HG03469 (cell line): Measurements from ENCODE around the gene APC.
A peak's percentile ranks its signal among the peaks of the same experiment; 100 is the strongest.

ENCODE experiments used
- ATAC-seq: cut with Tn5 transposase; IDR thresholded peaks from one replicate; pipeline ENCODE4 v1.9.1; 2021; ENCODE audit warnings: mild to moderate bottlenecking, moderate library complexity, moderate number of reproducible peaks; ENCODE audit not compliant: unreplicated experiment

The APC gene

GRCh38 chr5:112737463-112738190, at the start of gene APC:
Gene APC, plus strand, starts transcription at chr5:112737885. Its CDS starts 17,006 bp downstream, at chr5:112754891.
- peak; percentile 97 for ATAC-seq

- no peak for ATAC-seq
These were observed 48.4 kb upstream of the APC start for GRCh38 chr5:112689155-112689909.

- no peak for ATAC-seq
These were observed 46.9 kb upstream of the APC start for GRCh38 chr5:112690605-112691338.

- ATAC-seq = no peak
These were observed 46.4 kb upstream of the APC start for GRCh38 chr5:112691339-112691680.

GRCh38 chr5:112691758-112692157, 45.9 kb upstream of the APC start:
- ATAC-seq = no peak

GRCh38 chr5:112692472-112692871, 45.2 kb upstream of the APC start:
- no peak for ATAC-seq

- no peak for ATAC-seq
These were observed 44.4 kb upstream of the APC start for GRCh38 chr5:112693301-112693700.

GRCh38 chr5:112694853-112695709, 42.6 kb upstream of the APC start:
- no peak for ATAC-seq

- no peak for ATAC-seq
These were observed 40.9 kb upstream of the APC start for GRCh38 chr5:112696786-112697185.

- ATAC-seq = no peak
These were observed 40.4 kb upstream of the APC start for GRCh38 chr5:112697322-112697721.

GRCh38 chr5:112697833-112698232, 39.9 kb upstream of the APC start:
- no peak for ATAC-seq

GRCh38 chr5:112703866-112704820, 33.5 kb upstream of the APC start:
- no peak for ATAC-seq

GRCh38 chr5:112706446-112707016, 31.2 kb upstream of the APC start:
- no peak for ATAC-seq

- ATAC-seq = peak; percentile 95
These were observed 30.2 kb upstream of the APC start for GRCh38 chr5:112707187-112708102.

GRCh38 chr5:112708103-112708622, 29.5 kb upstream of the APC start:
- ATAC-seq = no peak

- ATAC-seq = no peak
These were observed 28.3 kb upstream of the APC start for GRCh38 chr5:112709416-112709815.

GRCh38 chr5:112710896-112711295, 26.8 kb upstream of the APC start:
- no peak for ATAC-seq

GRCh38 chr5:112711436-112711835, 26.2 kb upstream of the APC start:
- ATAC-seq = no peak
